HepG2 (cell line): ENCODE data around the gene MUCL3. TPM values are rescaled to one million over a fixed set of nuclear protein-coding genes. Genes with fewer than 3 reads are reported as not detected.

Source experiments
- ARNT ChIP-seq: fragments of 450-650 bp; IDR thresholded peaks from 2 replicates; pipeline ENCODE4 v1.6.1; 2017
- DR1 ChIP-seq: sonication (generic); formaldehyde crosslinking; IDR thresholded peaks from 2 replicates; pipeline ENCODE4 v1.8.0; 2021; ENCODE audit warnings: mild to moderate bottlenecking, missing genetic modification reagents, inconsistent platforms
- GLI4 ChIP-seq: sonication (generic); formaldehyde crosslinking; IDR thresholded peaks from 2 replicates; pipeline ENCODE4 v1.5.1; 2020; ENCODE audit warnings: missing genetic modification reagents, mild to moderate bottlenecking, moderate library complexity, borderline replicate concordance
- HNF1A ChIP-seq, 2 experiments: sonication (generic) in 1 of 2; formaldehyde crosslinking in 1 of 2; IDR thresholded peaks; 2 replicates each; pipeline versions ENCODE4 v1.4.0 to v1.6.1; 2016 to 2020; ENCODE audit warnings: borderline replicate concordance in 1 of 2, low read depth in 1 of 2, mild to moderate bottlenecking in 1 of 2, missing genetic modification reagents in 1 of 2
- HNRNPL ChIP-seq: fragments of 200-400 bp; formaldehyde crosslinking; IDR thresholded peaks from 2 replicates; pipeline ENCODE4 v1.6.1; 2017; ENCODE audit warnings: mild to moderate bottlenecking, low read depth, low read length
- KDM4B ChIP-seq: sonication (generic); formaldehyde crosslinking; IDR thresholded peaks from 2 replicates; pipeline ENCODE4 v1.4.0; 2020; ENCODE audit warnings: missing genetic modification reagents
- LRRFIP1 ChIP-seq: sonication (generic); formaldehyde crosslinking; conservative IDR thresholded peaks from 2 replicates; pipeline ENCODE4 v1.4.0; 2020; ENCODE audit warnings: missing genetic modification reagents
- MAFK ChIP-seq, 2 experiments: IDR thresholded peaks in 1 of 2; conservative IDR thresholded peaks in 1 of 2; 2 replicates each; pipeline ENCODE4 v1.6.1; 2011; ENCODE audit warnings: improper control_type of control experiment in 2 of 2, low read length in 2 of 2
- MTA1 ChIP-seq: sonication (generic); formaldehyde crosslinking; IDR thresholded peaks from 2 replicates; pipeline ENCODE4 v1.4.0; 2020; ENCODE audit warnings: missing genetic modification reagents, mild to moderate bottlenecking, borderline replicate concordance
- PBX3 ChIP-seq: sonication (generic); formaldehyde crosslinking; IDR thresholded peaks from 2 replicates; pipeline ENCODE4 v1.8.1; 2023; ENCODE audit warnings: missing genetic modification reagents, inconsistent platforms, borderline replicate concordance
- PRMT3 ChIP-seq: sonication (generic); formaldehyde crosslinking; IDR thresholded peaks from 2 replicates; pipeline ENCODE4 v1.8.1; 2022; ENCODE audit warnings: low read depth, mild to moderate bottlenecking, moderate library complexity, missing genetic modification reagents, borderline replicate concordance
- REL ChIP-seq: sonication (generic); formaldehyde crosslinking; conservative IDR thresholded peaks from 2 replicates; pipeline ENCODE4 v1.8.0; 2022; ENCODE audit warnings: mild to moderate bottlenecking, missing genetic modification reagents, moderate library complexity
- ZBTB44 ChIP-seq: sonication (generic); formaldehyde crosslinking; IDR thresholded peaks from 2 replicates; pipeline ENCODE4 v1.4.0; 2020; ENCODE audit warnings: missing genetic modification reagents
- ZNF282 ChIP-seq: fragments of 450-650 bp; IDR thresholded peaks from 2 replicates; pipeline ENCODE4 v1.6.1; 2018; ENCODE audit not compliant: partially characterized antibody
- ZNF496 ChIP-seq: sonication (generic); formaldehyde crosslinking; IDR thresholded peaks from 2 replicates; pipeline ENCODE4 v1.8.1; 2023; ENCODE audit warnings: mild to moderate bottlenecking, moderate library complexity, missing genetic modification reagents; ENCODE audit not compliant: insufficient replicate concordance
- ZNF557 ChIP-seq: sonication (generic); formaldehyde crosslinking; IDR thresholded peaks from 2 replicates; pipeline ENCODE4 v1.4.0; 2020; ENCODE audit warnings: missing genetic modification reagents
- ZNF749 ChIP-seq: sonication (generic); formaldehyde crosslinking; IDR thresholded peaks from 2 replicates; pipeline ENCODE4 v1.8.0; 2022; ENCODE audit warnings: mild to moderate bottlenecking, missing genetic modification reagents, moderate library complexity, borderline replicate concordance
- ZNF883 ChIP-seq: sonication (generic); formaldehyde crosslinking; IDR thresholded peaks from 2 replicates; pipeline ENCODE4 v1.5.1; 2020; ENCODE audit warnings: mild to moderate bottlenecking, missing genetic modification reagents; ENCODE audit errors: not compliant biosample characterization
- polyA plus RNA-seq, 8 experiments: library from polyadenylated mRNA; depleted of rRNA in 3 of 8; stranded (reverse) in 7 of 8; unstranded in 1 of 8; fragments of >200 nt; fragmentation: Illumina TruSeq in 4 of 8; extraction: Trizol in 4 of 8; gene quantifications; 2 replicates each; pipeline versions ENCODE4 v1.2.1 to v1.2.3, GENCODE V29; 2011 to 2016; ENCODE audit warnings: low read depth in 4 of 8, missing spikeins in 1 of 8, mixed read lengths in 1 of 8; ENCODE audit not compliant: insufficient read depth in 1 of 8
- total RNA-seq, 5 experiments: library from RNA; depleted of rRNA; stranded (reverse); fragments of >200 nt; fragmentation: Illumina TruSeq; extraction: Trizol; gene quantifications; 2 replicates each; pipeline ENCODE4 v1.2.3, GENCODE V29; 2016; ENCODE audit warnings: low read depth in 1 of 5

MUCL3 gene
- total and polyA plus RNA-seq, 2 of the 13 experiments (the other 11 are each of a cell fraction or from before 2014, with no cell fraction given): not detected

GRCh38 chr6:30907758-30908591 is 32.8 kb upstream of the MUCL3 start, which contains the start of gene GTF2H4 (continued):
- no peak for TF ChIP-seq ARNT
- TF ChIP-seq PRMT3: no peak
- TF ChIP-seq ZNF496: no peak
- TF ChIP-seq KDM4B (CRISPR knock-in tag): peak; percentile 91
- no peak for TF ChIP-seq MAFK (conservative IDR thresholded peaks at IDR 0.05 in 1 of 2, IDR thresholded peaks at IDR 0.05 in 1 of 2; ENCODE audit: low read length in 2 of 2)
- no peak for TF ChIP-seq REL (CRISPR knock-in tag)
- TF ChIP-seq HNF1A (IDR thresholded peaks at IDR 0.05; ENCODE audit: low read depth): peak; percentile 12
- TF ChIP-seq HNF1A (CRISPR knock-in tag; IDR thresholded peaks at IDR 0.05; ENCODE audit: borderline replicate concordance): peak; percentile 88
- TF ChIP-seq GLI4: no peak
- TF ChIP-seq ZNF883: no peak
- no peak for TF ChIP-seq LRRFIP1
- no peak for TF ChIP-seq DR1
- TF ChIP-seq ZNF749: no peak
- 0 out of 2 replicates have a peak, but pooled peaks have one; percentile 51 for TF ChIP-seq HNRNPL
- peak; percentile 37; the same call in 1 of the 2 replicates for TF ChIP-seq ZBTB44 (CRISPR knock-in tag)
- TF ChIP-seq PBX3 (CRISPR knock-in tag): no peak
- no peak for TF ChIP-seq ZNF282
- no peak for TF ChIP-seq ZNF557 (CRISPR knock-in tag)
- TF ChIP-seq MTA1: peak; percentile 84
